H9 (cell line): ENCODE measurements around the gene CFDP1. TPM values are rescaled to one million over a fixed set of nuclear protein-coding genes. Genes with fewer than 3 reads are reported as not detected.

ENCODE experiments used
- DNase-seq: peaks from one replicate; pipeline ENCODE4 v3.0.0-alpha.2; 2017
- H2AFZ ChIP-seq: one replicate; pipeline ENCODE4 v1.6.1; 2013; ENCODE audit warnings: mild to moderate bottlenecking, low read length, control low read depth, moderate library complexity
- H2AK5ac ChIP-seq: 2 replicates; pipeline ENCODE4 v1.6.1; 2013; ENCODE audit warnings: low read length, control low read depth, mixed read lengths; ENCODE audit not compliant: insufficient read length
- H2BK120ac ChIP-seq: one replicate; pipeline ENCODE4 v1.6.1; 2013; ENCODE audit warnings: low read depth, mild to moderate bottlenecking, low read length, control low read depth, inconsistent platforms; ENCODE audit not compliant: poor library complexity, severe bottlenecking
- H2BK12ac ChIP-seq: 2 replicates; pipeline ENCODE4 v1.6.1; 2013; ENCODE audit warnings: low read length, control low read depth, mixed read lengths, low read depth; ENCODE audit not compliant: insufficient read length
- H2BK15ac ChIP-seq: 2 replicates; pipeline ENCODE4 v1.6.1; 2013; ENCODE audit warnings: low read depth, low read length, control low read depth
- H2BK20ac ChIP-seq: one replicate; pipeline ENCODE4 v1.6.1; 2013; ENCODE audit warnings: low read depth, mild to moderate bottlenecking, low read length, control low read depth, inconsistent platforms; ENCODE audit not compliant: poor library complexity, severe bottlenecking
- H2BK5ac ChIP-seq: 2 replicates; pipeline ENCODE4 v1.6.1; 2013; ENCODE audit warnings: low read length, control low read depth, mixed read lengths; ENCODE audit not compliant: insufficient read length
- H3K14ac ChIP-seq: 2 replicates; pipeline ENCODE4 v1.6.1; 2013; ENCODE audit warnings: low read length, control low read depth; ENCODE audit not compliant: insufficient read depth
- H3K18ac ChIP-seq: 2 replicates; pipeline ENCODE4 v1.6.1; 2013; ENCODE audit warnings: low read depth, mild to moderate bottlenecking, mixed read lengths, low read length, control low read depth; ENCODE audit not compliant: insufficient read length
- H3K23ac ChIP-seq: 2 replicates; pipeline ENCODE4 v1.6.1; 2013; ENCODE audit warnings: low read length, control low read depth, mixed read lengths, low read depth; ENCODE audit not compliant: insufficient read length
- H3K23me2 ChIP-seq: 2 replicates; pipeline ENCODE4 v1.6.1; 2013; ENCODE audit warnings: low read depth, mild to moderate bottlenecking, mixed read lengths, low read length, control low read depth; ENCODE audit not compliant: insufficient read length, poor library complexity, severe bottlenecking
- H3K27ac ChIP-seq: 2 replicates; pipeline ENCODE4 v1.5.1; 2013; ENCODE audit warnings: low read length, control low read depth, mixed read lengths, low read depth; ENCODE audit not compliant: insufficient read length
- H3K27me3 ChIP-seq: 2 replicates; pipeline ENCODE4 v1.6.1; 2013; ENCODE audit warnings: low read length, control low read depth, inconsistent platforms; ENCODE audit not compliant: insufficient read depth
- H3K4ac ChIP-seq: 2 replicates; pipeline ENCODE4 v1.6.1; 2013; ENCODE audit warnings: low read depth, mild to moderate bottlenecking, control low read depth, inconsistent platforms, low read length, moderate library complexity
- H3K4me1 ChIP-seq: 2 replicates; pipeline ENCODE4 v1.6.1; 2013; ENCODE audit warnings: low read length, control low read depth, inconsistent platforms; ENCODE audit not compliant: insufficient read depth
- H3K4me2 ChIP-seq: 2 replicates; pipeline ENCODE4 v1.6.1; 2013; ENCODE audit warnings: low read length, control low read depth, mixed read lengths; ENCODE audit not compliant: insufficient read length, insufficient read depth
- H3K56ac ChIP-seq: 2 replicates; pipeline ENCODE4 v1.6.1; 2013; ENCODE audit warnings: low read depth, mild to moderate bottlenecking, mixed read lengths, low read length, control low read depth; ENCODE audit not compliant: insufficient read length
- H3K79me1 ChIP-seq: 2 replicates; pipeline ENCODE4 v1.6.1; 2013; ENCODE audit warnings: low read depth, mild to moderate bottlenecking, moderate library complexity, low read length, control low read depth, inconsistent platforms; ENCODE audit not compliant: insufficient read depth, poor library complexity, severe bottlenecking
- H3K79me2 ChIP-seq: 2 replicates; pipeline ENCODE4 v1.6.1; 2013; ENCODE audit warnings: low read length, control low read depth, inconsistent platforms; ENCODE audit not compliant: insufficient read depth
- H3K9ac ChIP-seq: 2 replicates; pipeline ENCODE4 v1.6.1; 2013; ENCODE audit warnings: low read length, control low read depth, mixed read lengths; ENCODE audit not compliant: insufficient read length; ENCODE audit errors: extremely low read depth
- H3K9me3 ChIP-seq: one replicate; pipeline ENCODE4 v1.6.1; 2013; ENCODE audit warnings: low read depth, low read length, inconsistent platforms; ENCODE audit not compliant: control insufficient read depth
- H3T11ph ChIP-seq: one replicate; pipeline ENCODE4 v1.6.1; 2013; ENCODE audit warnings: mild to moderate bottlenecking, low read length, control low read depth, inconsistent platforms
- H4K20me1 ChIP-seq: one replicate; pipeline ENCODE4 v1.6.1; 2013; ENCODE audit not compliant: control insufficient read depth, insufficient read length, insufficient read depth
- H4K5ac ChIP-seq: 2 replicates; pipeline ENCODE4 v1.6.1; 2013; ENCODE audit warnings: low read depth, mild to moderate bottlenecking, mixed read lengths, low read length, control low read depth; ENCODE audit not compliant: insufficient read length
- H4K8ac ChIP-seq: replicated peaks from 2 replicates; pipeline ENCODE4 v1.6.1; 2013; ENCODE audit warnings: low read length, control low read depth, mixed read lengths, low read depth; ENCODE audit not compliant: insufficient read length
- H4K91ac ChIP-seq: 2 replicates; pipeline ENCODE4 v1.6.1; 2013; ENCODE audit warnings: low read depth, mild to moderate bottlenecking, moderate library complexity, mixed read lengths, low read length, control low read depth; ENCODE audit not compliant: insufficient read length
- H3K27ac Mint-ChIP-seq, 3 experiments: 2 replicates in 2 of 3; 3 replicates in 1 of 3; pipeline ENCODE4 v1.8.0; 2020 to 2021; ENCODE audit warnings: mixed read lengths in 3 of 3, mild to moderate bottlenecking in 1 of 3, moderate library complexity in 1 of 3
- H3K27me3 Mint-ChIP-seq: 2 replicates; pipeline ENCODE4 v1.8.0; 2021; ENCODE audit warnings: low read depth, mild to moderate bottlenecking, moderate library complexity, mixed read lengths
- H3K36me3 Mint-ChIP-seq, 3 experiments: 2 replicates in 2 of 3; 3 replicates in 1 of 3; pipeline ENCODE4 v1.8.0; 2020 to 2021; ENCODE audit warnings: low read depth in 3 of 3, mixed read lengths in 3 of 3; ENCODE audit not compliant: insufficient read depth in 1 of 3
- H3K4me1 Mint-ChIP-seq, 2 experiments: 2 replicates each; pipeline ENCODE4 v1.8.0; 2020; ENCODE audit warnings: mixed read lengths in 2 of 2
- H3K4me3 Mint-ChIP-seq, 2 experiments: 2 replicates in 1 of 2; 3 replicates in 1 of 2; pipeline ENCODE4 v1.8.0; 2020 to 2021; ENCODE audit warnings: mild to moderate bottlenecking in 2 of 2, mixed read lengths in 2 of 2, moderate library complexity in 1 of 2
- H3K9me3 Mint-ChIP-seq, 2 experiments: 2 replicates in 1 of 2; 3 replicates in 1 of 2; pipeline ENCODE4 v1.8.0; 2020; ENCODE audit warnings: mild to moderate bottlenecking in 2 of 2, mixed read lengths in 2 of 2, moderate library complexity in 1 of 2
- WGBS: extraction: QIAGEN DNeasy Blood & Tissue Kit; methylation state at CpG from one replicate; pipeline ENCODE4 v1.1.7; 2013; ENCODE audit warnings: missing lambda C conversion rate, low lambda C conversion rate, mixed read lengths; ENCODE audit not compliant: insufficient read length; ENCODE audit errors: extremely low coverage; 5-methylcytosine and 5-hydroxymethylcytosine counted together
- total RNA-seq: library from RNA; stranded (reverse); gene quantifications from 2 replicates; pipeline ENCODE4 v1.2.1, GENCODE V29; 2021
- TF ChIP-seq, protein P1 (sequence below): fragments of 200-600 bp; sonication (generic); conservative IDR thresholded peaks from 3 replicates; pipeline ENCODE4 v1.8.0; 2021; ENCODE audit warnings: antibody characterized with exemption, mild to moderate bottlenecking

CFDP1 gene
- total RNA-seq, 1 experiment from 2014 or later = 89.2 TPM

DNA sequence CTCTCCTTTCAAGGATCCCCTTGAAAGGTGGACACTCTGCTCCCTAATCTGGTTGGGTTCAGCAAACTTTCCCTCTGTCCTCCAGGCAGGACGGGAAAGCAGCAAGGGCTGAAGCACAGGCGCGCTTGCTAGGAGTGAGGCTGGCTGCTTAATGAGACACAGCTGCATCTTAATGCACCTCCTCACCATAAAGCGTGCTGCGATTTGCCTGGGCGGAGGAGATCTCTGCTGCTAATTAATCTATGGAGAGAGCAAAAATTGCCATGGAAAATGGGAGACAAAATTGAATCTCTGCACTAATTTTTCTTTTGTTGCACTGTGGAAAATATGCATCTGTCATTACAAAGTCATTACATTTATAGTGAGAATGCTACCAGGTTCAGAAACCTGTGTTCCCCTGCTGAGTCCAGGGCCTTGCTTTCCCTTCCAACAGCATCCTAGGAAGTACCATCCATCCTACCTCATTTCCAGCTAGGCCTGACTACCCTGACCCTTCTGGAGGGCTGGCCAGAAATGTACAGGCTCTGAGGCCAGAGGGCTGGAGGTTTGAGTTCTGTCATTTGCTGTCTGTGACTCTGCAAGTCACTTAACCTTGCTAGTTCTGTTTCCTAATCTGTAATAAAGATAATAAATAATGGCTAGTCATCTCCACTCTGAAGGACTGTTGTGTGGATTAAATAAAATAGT is 138.4 kb downstream of the CFDP1 start:
- H2BK5ac ChIP-seq = no peak overlapping the region
- no peak overlapping the region for H3K27ac ChIP-seq
- H3K18ac ChIP-seq = no peak overlapping the region
- H3K23ac ChIP-seq = no peak overlapping the region
- TF ChIP-seq, protein P1, sequence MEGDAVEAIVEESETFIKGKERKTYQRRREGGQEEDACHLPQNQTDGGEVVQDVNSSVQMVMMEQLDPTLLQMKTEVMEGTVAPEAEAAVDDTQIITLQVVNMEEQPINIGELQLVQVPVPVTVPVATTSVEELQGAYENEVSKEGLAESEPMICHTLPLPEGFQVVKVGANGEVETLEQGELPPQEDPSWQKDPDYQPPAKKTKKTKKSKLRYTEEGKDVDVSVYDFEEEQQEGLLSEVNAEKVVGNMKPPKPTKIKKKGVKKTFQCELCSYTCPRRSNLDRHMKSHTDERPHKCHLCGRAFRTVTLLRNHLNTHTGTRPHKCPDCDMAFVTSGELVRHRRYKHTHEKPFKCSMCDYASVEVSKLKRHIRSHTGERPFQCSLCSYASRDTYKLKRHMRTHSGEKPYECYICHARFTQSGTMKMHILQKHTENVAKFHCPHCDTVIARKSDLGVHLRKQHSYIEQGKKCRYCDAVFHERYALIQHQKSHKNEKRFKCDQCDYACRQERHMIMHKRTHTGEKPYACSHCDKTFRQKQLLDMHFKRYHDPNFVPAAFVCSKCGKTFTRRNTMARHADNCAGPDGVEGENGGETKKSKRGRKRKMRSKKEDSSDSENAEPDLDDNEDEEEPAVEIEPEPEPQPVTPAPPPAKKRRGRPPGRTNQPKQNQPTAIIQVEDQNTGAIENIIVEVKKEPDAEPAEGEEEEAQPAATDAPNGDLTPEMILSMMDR = no peak
- no peak overlapping the region for H4K5ac ChIP-seq
- no peak overlapping the region for H2BK12ac ChIP-seq
- no peaks in the 10 kb centered on the region for H3K9me3 ChIP-seq
- H3K4me1 ChIP-seq = no peaks in the 10 kb centered on the region
- Mint-ChIP-seq H3K27ac (peak overlapping the region in 2 of 3 experiments; percentile 51 to 66; a peak in 1 of 7 replicates), H3K4me1 (no peaks in the 10 kb centered on the region), H3K27me3 (no peaks in the 10 kb centered on the region; the same call in 1 of the 2 replicates), H3K36me3 (peaks cover 15 to 62% (median 47%) of the 10 kb centered on the region in 3 experiments; a peak in 6 of 7 replicates), H3K4me3 (no peak overlapping the region), H3K9me3 (no peaks in the 10 kb centered on the region)
- no peaks in the 10 kb centered on the region for H3K23me2 ChIP-seq
- no peaks in the 10 kb centered on the region for H3K79me2 ChIP-seq
- WGBS = no CpG with 5 or more reads among the region's 6 CpGs
- H4K8ac ChIP-seq = no peak overlapping the region
- peak overlapping the region; percentile 24 for H3K9ac ChIP-seq
- H2AK5ac ChIP-seq = no peak overlapping the region
- H3K4ac ChIP-seq = no peak overlapping the region
- H3K56ac ChIP-seq = no peak overlapping the region
- no peak overlapping the region for H3T11ph ChIP-seq
- H2BK120ac ChIP-seq = no peak overlapping the region
- no peak for DNase-seq
- no peak overlapping the region for H3K4me2 ChIP-seq
- H2AFZ ChIP-seq = no peak overlapping the region
- H3K79me1 ChIP-seq = no peaks in the 10 kb centered on the region
- H4K91ac ChIP-seq = no peak overlapping the region
- no peak overlapping the region for H3K14ac ChIP-seq
- H2BK15ac ChIP-seq = no peak overlapping the region
- H3K27me3 ChIP-seq = no peaks in the 10 kb centered on the region
- H4K20me1 ChIP-seq = no peaks in the 10 kb centered on the region
- no peak overlapping the region for H2BK20ac ChIP-seq
